Activated CD4-positive, alpha-beta T cell treated with anti-CD3 and anti-CD28 coated beads, Interleukin-10, Interleukin-2, amounts not matched to agents 100 ng/mL and 50 ng/mL, durations not matched to agents 16 hours and 8 hours (primary cell): ENCODE measurements around the gene CCDC136.
A peak's percentile ranks its signal among the peaks of the same experiment; 100 is the strongest.

ENCODE experiments used
- DNase-seq: peaks from one replicate; pipeline ENCODE4 v3.0.0-alpha.2; 2020

CCDC136 gene

DNA sequence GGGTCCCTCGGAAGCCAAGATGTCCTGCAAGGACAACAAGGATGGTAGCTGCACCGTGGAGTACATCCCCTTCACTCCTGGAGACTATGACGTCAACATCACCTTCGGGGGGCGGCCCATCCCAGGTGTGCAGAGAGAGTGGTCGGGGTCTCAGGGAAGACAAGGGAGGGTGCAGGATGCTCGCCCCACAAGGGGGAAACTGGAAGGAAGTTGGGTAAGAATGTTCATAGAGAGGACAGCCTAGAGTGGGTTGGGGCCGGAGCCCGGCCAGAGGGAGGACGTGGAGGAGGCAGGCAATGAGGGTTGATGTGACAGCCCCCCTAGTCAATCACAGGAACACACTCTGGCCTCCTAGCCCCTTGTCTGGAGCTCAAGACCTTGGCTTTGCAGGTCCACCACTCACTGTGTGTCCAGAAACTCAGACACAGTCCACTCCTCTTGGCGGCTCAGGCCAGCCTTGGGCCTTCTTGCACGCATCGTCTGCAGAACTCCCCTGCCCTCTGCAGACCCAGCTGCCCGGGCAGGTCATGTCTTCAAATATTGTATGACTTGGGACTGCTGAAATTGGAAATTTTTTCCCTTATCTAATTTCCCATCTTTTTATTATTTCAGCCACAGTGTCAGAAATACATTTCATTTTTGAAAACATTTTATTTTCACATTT is 55.1 kb downstream of the CCDC136 start:
- no peak for DNase-seq

DNA sequence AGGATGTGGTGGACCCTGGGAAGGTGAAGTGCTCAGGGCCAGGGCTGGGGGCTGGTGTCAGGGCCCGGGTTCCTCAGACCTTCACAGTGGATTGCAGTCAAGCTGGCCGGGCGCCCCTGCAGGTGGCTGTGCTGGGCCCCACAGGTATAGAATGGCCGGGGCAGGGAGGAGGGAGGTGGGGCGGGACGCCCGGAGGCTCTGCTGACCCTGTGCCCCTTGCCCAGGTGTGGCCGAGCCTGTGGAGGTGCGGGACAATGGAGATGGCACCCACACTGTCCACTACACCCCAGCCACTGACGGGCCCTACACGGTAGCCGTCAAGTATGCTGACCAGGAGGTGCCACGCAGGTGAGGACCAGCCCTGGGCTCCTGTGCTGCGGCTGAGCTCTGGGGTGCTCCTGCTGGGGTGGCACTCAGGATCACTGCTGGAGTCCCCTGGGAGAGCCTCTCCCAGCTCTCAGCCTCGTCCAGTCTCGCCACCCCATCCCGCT is 56.0 kb downstream of the CCDC136 start:
- DNase-seq = no peak

DNA sequence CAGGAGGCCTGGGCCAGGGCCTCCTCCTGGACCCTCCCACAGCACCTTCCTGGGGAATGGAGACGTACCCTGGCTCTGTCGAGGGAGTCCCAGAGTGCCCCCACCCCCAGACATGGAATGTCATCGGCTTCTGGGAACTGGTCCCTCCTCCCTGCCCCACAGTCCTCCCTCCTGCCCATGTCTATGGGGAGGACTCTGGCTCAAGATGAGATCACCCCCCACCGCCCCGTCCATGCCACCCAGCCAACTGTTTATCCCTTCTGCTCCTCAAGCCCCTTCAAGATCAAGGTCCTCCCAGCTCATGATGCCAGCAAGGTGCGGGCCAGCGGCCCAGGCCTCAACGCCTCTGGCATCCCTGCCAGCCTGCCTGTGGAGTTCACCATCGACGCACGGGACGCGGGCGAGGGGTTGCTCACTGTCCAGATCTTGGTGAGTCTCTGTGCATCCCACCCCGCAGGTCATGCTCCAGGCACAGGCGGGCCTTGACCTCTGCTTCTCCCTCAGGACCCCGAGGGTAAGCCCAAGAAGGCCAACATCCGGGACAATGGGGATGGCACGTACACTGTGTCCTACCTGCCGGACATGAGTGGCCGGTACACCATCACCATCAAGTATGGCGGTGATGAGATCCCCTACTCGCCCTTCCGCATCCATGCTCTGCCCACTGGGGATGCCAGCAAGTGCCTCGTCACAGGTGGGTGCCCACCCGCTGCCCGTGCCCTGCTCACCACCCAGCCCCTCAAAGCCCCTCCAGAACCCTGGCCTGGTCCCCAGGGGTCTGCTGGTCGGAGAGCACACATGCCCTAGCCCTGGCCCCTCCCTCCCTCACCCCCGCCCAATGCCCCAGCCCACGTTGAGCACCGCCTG is 56.8 kb downstream of the CCDC136 start:
- no peak for DNase-seq

DNA sequence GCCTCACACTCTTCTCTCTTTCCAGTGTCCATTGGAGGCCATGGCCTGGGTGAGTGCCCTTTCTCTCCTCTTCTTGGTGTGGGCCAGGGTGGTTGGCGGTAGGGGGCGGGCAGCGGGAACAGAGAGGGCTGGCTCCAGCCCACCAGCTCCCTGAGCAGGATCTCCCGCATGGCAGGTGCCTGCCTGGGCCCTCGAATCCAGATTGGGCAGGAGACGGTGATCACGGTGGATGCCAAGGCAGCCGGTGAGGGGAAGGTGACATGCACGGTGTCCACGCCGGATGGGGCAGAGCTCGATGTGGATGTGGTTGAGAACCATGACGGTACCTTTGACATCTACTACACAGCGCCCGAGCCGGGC is 57.4 kb downstream of the CCDC136 start:
- DNase-seq = no peak

DNA sequence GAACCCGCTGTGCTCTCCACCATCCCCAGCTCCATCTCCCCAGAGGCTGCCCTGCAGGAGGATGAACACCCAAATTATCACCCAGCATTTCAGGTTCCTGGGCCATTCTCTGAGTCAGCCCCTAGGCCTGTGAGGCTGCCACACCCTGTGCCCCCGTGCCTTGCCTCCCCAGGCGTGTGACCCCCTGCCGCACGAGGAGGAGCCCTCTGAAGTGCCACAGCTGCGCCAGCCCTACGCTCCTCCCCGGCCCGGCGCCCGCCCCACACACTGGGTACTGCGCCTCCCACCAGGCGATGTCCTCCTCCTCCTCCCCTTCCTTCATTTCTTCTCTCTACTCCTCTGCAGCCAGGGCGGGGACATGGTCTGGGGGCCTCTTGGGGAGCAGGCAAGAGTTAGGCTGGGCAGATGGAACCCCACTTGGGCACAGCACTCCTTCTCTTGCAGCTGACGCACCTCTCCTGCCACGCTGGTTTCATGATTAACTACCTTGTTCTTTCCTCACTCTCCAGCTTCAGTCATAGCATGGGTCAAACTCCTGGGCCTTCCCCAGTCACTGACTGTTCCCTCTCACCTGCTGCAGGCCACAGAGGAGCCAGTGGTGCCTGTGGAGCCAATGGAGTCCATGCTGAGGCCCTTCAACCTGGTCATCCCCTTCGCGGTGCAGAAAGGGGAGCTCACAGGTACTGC is 58.2 kb downstream of the CCDC136 start:
- DNase-seq = no peak

DNA sequence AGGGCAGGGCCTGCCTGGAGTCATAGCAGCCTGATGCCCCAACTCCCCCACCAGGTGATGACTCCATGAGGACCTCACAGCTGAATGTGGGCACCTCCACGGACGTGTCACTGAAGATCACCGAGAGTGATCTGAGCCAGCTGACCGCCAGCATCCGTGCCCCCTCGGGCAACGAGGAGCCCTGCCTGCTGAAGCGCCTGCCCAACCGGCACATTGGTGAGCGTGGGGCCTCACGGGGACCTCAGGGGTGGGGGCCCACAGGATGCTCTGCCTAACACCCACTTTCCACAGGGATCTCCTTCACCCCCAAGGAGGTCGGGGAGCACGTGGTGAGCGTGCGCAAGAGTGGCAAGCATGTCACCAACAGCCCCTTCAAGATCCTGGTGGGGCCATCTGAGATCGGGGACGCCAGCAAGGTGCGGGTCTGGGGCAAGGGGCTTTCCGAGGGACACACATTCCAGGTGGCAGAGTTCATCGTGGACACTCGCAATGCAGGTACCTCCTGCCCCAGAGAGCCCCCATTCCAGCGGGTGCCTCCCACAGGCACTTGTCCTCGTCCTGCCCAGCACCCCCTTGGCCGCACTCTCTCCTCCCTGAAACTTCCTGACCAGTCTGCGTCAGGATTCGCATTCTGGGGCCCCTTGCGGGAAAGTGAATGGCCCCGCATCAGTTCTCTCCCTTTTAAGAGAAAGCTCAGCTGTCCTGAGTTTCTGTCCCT is 60.9 kb downstream of the CCDC136 start:
- DNase-seq = no peak

DNA sequence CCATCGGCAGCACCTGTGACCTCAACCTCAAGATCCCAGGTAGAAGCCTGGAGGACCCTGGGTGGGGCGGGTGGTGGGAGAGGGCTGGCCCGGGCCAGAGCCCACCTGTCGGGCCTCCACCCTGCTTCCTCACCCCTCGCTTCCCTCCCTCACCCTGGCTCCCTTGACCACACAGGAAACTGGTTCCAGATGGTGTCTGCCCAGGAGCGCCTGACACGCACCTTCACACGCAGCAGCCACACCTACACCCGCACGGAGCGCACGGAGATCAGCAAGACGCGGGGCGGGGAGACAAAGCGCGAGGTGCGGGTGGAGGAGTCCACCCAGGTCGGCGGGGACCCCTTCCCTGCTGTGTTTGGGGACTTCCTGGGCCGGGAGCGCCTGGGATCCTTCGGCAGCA is 62.0 kb downstream of the CCDC136 start:
- no peak for DNase-seq

DNA sequence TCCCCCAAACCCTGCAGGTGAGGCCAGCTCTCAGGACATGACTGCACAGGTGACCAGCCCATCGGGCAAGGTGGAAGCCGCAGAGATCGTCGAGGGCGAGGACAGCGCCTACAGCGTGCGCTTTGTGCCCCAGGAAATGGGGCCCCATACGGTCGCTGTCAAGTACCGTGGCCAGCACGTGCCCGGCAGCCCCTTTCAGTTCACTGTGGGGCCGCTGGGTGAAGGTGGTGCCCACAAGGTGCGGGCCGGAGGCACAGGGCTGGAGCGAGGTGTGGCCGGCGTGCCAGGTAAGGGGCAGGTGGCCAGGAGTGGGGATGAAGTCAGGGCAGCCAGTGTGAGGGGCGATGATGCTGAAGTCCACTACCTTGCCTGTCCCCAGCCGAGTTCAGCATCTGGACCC is 62.6 kb downstream of the CCDC136 start:
- DNase-seq = no peak

DNA sequence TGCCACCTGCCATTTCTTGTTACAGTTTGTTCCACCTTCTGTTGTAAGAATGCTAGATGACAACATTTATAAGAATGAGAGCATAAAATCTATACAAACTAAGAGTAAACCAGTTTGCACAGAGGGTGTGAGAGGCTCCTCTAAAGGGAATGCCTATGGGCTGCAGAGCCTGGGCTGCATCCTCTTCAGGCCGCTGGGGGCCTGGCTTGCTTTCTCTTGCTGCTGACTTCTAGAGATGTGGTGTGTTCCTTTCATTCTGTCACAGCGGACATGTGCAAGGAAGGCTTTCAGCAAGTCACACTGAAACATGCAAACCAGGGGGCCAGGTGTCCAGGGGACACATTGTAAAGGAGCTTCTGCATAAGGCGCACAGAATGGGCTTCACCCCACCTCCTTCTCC is 63.8 kb downstream of the CCDC136 start:
- no peak for DNase-seq

DNA sequence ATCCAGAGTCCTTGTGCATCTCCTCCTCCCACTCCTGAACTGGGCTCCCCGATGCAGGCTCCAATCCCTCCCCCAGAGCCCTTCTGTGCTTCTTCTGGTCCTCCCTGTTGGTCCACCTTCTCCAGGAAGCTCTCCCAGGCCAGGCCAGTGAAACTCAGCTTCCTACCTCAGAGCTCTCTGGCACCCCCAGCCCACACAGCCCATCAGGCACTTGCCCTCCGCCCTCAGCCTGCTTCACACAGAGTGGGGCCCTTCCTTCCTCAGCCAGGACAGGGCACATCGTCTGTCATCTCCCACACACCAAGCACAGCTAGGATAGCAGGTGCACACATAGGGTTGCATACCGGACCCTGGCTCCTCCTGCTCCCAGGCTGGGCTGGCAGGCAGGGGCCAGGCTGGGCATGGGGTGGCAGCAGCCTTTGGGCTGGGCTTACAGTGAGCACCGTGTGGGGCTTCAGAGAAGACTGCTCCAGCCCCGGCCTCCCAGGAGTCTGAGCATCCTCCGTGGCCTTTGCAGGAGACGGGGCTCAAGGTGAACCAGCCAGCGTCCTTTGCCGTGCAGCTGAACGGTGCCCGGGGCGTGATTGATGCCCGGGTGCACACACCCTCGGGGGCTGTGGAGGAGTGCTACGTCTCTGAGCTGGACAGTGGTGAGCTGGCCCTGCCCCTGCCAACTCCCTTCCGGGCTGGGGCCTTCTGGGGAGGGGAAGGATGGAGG is 64.4 kb downstream of the CCDC136 start:
- no peak for DNase-seq

DNA sequence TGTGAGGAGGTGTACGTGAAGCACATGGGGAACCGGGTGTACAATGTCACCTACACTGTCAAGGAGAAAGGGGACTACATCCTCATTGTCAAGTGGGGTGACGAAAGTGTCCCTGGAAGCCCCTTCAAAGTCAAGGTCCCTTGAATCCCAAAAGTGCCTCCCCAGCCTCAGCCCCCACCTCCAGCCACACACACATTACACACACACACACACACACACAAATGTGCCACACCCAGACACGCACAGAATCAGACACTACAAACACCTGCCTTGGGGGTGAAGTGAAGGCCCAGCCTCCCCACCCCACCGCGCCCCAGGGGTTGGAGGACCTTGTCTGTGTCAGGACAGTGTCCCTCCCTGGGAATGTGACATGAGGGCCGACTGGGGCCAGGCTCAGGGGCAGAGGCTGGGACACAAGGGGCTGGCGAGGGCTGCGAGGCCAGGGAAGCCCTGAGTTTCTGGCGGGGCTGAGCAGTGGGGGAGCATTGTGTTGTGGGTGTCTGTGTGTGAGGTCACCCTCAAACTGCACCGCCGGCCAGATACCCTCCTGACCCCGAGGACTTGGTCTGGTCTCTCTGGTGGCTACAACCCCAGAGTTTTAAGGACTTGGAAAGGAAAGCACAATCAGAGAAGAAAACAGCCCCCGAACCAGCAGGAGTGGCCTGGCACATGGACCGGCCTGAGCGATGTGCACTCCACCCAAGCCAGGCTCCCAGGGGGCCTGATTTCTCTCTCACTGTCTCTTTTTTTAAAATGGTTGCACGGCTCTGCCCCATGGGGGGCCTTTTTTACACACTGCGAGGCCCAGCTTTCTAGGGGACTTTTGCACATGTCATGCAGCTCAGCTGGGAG is 66.8 kb downstream of the CCDC136 start:
- no peak for DNase-seq

DNA sequence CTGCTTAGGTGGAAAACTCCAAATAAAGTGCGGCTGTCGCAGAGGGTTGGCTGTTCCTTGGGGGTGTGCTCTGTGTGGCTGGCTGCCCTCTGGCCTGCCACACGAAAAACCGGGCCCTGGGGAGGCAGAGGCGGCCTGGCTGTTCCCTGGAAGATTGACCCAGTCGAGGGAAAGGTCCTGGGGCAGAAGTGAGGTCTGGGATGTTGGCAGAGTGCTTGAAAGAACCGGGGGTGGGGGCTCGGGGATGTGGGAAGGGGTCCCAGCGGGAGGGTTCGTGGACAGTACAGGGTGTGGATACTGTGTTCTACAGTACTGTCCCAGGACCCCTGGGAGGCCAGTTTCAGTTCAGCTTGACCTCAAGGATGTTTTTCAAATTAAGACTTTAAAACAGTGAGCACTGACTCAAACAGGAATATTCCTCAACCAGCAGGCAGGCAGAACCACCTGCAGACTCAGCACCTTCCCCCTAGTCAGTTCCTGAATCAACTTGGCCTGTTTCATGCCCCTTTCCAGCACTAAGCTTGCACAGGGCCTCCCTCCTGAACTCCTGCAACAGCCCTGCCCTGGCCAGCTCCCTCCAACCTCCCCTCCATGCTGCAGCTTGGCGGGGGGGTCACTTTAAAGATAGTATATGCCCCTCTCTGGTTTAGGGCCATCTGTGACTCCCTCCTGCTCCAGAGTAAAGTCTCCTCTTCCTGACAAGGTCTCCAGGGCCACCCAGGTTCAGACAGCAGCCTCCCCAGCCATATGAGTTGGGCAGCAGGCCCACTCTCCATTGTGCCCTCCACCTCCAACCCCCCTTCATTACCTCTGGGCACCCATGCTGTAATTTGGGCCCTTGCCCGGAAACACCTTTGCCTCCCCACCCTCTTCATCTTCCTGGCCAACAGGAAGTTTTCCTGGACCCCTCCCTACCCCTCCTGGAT is 67.7 kb downstream of the CCDC136 start:
- DNase-seq = no peak

DNA sequence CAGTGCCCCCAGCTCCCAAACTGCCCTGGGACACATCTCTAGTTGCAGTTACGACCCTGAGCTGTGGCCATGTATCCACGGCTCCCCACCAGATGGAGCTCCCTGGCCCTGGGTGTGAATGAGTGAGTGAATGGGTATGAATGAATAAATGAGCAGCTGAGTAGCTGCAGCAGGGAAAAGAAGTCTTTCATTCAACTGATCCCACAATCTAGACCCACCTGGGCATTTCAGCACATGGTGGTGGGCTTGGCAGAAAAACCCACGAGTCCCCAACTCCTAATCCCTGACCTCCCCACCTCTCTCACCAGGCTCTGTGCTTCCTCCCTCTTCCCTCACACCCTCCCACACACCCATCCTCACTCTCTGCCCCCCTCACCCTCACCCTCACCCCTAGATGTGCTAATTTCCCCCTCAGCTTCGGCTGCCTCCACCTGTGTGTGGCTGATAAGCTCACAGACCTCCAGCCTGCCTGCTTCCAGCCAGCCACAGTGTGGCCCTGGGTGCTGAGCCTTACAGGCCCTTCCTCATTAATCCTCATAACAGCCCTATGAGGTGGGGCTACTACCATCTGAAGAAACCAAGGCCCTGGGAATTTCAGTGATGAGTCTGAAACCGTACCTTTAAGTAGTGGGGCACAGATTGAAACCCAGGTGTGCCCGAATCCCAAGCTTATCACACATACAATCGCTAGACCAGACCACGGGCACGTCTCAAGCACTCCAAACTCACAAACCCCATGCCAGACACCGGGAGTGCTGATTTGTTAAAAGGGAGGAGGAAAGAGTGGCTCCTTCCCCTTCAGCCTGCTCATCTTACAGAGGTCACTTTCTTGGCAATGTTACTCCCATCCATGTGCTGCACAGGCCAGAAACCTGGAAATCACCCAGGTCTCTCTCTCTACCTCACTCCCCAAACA is 68.6 kb downstream of the CCDC136 start:
- no peak for DNase-seq

DNA sequence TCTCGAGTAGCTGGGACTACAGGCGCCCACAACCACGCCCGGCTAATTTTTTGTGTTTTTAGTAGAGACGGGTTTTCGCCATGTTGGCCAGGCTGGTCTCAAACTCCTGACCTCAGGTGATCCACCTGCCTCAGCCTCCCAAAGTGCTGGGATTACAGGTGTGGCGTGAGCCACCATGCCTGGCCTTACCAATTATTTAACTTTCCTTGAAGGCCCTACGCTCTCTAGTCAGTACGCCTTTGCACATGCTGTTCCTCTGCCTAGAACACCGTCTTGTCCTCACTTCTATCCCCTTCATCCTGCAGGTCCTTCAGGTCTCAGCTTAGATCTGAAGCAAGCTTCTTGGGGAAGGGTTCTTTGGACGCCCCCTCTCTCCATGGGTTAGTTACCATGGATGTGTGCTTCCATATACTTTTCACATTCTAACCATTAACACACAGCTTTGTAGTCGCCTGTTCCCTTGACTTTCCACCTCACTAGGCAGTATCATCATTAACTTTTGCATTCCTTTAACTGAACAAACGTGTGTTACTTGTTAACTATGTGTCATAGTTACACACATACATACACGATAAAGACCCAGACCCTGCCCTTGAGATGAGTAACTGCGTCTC is 70.3 kb downstream of the CCDC136 start:
- DNase-seq = no peak

DNA sequence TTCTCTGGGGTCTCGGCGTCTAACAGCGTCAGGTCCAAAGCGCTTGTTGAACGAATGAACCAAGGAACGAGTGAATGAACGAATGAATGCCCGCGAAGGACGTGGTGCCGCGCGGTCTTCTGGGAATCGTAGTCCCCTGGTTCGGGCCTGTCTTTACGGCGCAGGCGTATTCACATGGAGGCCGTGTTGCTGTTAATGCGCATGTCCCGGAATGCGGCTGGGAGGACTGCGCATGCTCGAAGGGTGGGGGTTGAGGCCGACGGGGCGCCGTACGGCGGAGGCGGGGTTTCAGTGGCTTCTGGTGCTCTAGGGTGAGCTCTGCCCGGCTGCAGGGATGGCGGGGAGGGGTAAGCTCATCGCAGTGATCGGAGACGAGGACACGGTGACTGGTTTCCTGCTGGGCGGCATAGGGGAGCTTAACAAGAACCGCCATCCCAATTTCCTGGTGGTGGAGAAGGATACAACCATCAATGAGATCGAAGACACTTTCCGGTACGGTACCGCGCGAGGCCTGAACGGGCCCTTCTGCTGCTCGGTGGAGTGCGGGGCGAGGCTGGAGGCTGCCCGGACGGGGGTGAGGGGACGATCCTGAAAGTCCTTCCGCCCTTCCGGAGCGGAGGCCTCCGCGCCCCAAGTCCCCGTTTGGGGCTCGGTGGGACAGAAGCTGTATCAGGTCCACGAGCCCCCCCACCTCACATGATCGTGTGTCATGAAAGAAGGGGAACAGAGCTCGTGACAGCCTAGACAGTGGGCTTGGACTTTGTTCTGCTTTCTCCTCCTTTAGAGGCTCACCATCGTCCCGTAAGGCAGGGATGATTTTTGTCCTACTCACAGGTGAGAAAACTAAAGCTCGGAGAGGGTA is 71.0 kb downstream of the CCDC136 start, which contains the start of gene ATP6V1F:
Gene ATP6V1F (plus strand): TSS at position 286 of the 862 bp plus-strand sequence. CDS start 49 bp downstream, at position 335.
- peak; percentile 99 for DNase-seq

DNA sequence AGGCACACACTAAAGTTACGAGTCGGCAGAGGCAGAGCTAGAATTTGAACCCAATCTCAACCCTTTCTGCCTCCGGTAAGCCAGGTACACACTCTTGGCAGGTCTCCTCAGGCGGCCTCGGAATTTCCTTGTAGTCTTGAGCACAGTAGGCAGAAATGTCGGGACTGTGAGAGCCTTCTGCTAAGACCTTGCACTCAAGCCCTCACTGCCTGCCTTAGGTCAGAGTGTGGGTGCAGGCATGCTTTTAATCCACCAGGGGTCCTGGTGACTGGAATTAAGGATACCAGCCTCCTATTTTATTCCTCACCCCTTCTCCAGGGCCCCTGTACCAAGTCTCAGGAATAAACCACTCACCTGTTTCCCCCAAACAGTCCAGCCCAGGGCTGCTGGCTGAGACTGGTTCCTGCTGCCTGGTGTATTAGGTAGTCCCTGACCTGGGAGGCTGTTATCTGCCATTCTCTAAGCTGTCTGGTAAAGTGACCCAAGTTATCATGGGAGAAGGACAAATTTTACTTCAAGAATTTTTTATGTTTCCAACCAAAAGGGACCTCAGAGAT is 71.7 kb downstream of the CCDC136 start:
- DNase-seq = peak; percentile 68

DNA sequence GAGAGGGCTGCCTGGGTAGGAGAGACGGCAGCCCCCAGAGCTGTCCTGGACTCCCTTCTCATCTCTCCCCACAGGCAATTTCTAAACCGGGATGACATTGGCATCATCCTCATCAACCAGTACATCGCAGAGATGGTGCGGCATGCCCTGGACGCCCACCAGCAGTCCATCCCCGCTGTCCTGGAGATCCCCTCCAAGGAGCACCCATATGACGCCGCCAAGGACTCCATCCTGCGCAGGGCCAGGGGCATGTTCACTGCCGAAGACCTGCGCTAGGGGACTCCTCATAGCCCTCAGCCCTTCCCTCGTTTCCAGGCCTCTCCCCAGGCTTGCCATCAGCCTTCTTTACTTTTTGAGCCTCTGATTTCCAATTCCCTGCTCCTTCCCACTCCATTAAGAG is 73.5 kb downstream of the CCDC136 start:
- no peak for DNase-seq
